HG03439 (cell line): ENCODE results near the gene TRIM2.

ENCODE experiments used
- ATAC-seq: cut with Tn5 transposase; IDR thresholded peaks from one replicate; pipeline ENCODE4 v1.9.1; 2021; ENCODE audit warnings: mild to moderate bottlenecking, moderate library complexity; ENCODE audit not compliant: unreplicated experiment

Gene TRIM2

DNA sequence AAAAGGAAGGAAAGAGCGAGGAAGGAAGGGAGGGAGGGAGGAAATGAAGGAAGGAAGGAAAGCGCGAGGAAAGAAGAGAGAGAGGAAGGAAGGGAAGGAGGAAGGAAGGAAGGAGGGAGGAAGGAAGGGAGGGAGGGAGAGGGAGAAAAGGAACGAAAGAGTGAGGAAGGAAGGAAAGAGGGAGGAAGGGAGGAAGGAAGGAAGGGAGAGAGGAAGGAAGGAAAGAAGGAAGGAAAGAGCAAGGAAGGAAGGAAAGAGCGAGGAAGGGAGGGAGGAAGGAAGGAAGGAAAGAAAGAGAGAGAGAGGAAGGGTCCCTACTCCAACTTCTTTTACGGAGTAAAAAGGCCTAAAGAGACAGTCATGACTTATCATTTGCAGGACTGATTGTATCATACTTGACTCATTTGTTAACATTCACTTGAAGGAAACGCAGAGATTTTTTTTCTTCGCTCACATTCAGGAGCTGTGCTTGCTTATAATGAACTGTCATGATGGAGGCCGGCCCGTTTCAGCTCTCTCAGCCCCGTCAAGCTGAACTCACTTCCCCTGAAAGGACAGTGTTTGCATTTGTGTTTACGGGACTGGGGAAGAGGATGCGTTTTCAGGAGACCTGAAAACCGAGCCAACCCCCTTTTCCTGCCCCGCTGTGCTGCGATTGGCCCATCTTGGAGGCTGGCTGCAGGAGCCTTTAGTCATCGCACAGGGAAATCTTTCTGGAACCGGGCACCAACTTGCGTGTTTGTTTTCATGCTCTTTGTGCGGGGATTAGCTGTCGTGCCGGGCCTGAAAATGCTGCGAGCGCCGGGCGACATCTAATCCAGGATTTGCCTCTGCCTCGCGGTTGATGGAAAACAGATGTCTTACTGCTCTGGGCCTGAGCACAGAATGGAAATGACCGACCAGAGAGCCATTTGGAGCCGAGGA, 17.8 kb downstream of the TRIM2 start:
- ATAC-seq = peak; percentile 36

DNA sequence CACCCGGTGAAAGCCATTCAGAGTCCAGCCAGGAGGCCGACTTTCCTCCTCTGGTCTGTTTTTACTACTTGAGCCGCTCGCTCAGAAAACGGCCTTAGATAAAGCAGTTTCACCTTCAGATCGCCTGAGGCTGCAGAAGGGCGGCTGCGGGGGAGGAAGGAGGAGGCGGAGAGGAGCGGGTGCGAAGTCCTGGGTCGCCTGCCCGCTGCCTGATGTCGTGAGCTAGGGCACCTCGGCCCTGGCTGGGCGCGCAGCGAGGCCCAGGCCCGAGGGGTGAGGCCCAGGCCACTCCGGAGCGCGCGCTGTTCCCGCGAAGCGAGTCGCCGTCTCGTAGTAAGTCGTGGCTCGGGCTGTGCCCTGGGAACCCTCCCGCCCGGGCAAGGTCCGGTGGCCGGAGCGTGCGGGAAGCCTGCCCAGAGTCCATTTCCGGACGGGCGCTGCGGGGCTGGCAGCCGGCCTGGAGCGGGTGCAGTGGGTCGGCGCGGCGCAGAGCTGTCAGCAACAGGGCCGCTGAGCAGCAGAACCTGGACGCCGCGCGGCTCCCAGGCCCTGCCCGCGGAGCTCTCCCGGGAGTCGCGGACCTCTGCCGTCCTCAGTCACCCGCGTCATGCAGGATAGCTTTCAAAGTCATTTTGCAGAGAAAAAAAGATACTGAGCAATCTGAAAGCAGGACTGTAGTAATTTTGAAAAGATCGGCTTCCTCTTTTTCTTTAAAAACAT, 18.6 kb downstream of the TRIM2 start:
- peak; percentile 62 for ATAC-seq

DNA sequence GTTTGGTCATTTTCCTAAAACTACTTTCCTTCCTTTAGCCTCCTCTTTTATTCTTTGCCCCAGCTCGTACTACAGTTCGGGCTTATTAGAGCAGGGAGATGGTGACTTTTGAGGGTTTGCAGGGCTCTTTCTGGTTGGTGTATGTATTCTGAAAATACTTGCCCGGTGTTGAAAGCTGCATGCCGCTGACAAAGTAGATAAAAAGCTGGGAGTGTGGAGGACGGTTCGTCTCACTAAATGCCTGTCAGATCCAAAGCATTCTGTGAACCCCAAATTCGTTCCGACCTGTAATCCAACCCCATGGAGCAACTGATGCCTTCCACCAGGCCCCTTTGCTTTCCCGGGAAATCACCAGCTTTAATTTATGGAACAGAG, 19.2 kb downstream of the TRIM2 start:
- ATAC-seq = no peak

DNA sequence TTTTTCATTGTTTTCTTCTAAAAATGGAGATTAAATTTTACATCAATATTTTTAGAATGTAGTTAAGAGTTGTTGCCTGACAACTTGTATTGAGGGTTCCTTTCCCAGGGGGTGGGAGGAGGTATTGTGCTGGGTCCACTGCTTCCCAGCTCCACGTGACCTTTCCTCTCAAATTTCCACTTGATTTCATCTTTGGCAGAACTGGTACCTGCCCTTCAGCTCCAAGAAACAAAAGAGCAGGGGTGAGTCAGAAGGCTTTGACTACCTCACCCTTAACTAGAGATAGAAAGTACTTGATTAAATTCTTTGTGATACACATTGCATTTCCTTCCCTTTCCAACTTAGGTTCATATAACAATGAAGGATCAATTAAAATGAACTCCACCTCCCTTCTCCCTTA, 19.7 kb downstream of the TRIM2 start:
- ATAC-seq = no peak

DNA sequence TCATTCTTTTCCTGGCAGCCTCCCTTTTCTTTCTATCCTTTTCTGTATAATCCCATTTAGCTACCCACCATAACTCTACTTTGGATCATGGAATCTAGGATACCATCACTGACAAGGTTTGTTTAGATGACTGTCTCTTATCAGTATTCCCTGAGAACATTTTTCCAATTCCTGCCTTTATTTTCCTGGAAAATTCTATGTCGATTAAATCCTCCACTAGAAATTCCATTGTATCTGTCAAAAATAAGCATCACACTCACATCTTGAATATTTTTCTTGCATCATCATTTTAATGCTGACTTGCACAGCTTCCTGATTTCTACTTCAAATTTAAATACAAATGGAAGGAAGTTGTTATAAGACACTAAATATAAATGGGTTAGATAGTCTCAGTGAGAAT, 20.2 kb downstream of the TRIM2 start:
- no peak for ATAC-seq

DNA sequence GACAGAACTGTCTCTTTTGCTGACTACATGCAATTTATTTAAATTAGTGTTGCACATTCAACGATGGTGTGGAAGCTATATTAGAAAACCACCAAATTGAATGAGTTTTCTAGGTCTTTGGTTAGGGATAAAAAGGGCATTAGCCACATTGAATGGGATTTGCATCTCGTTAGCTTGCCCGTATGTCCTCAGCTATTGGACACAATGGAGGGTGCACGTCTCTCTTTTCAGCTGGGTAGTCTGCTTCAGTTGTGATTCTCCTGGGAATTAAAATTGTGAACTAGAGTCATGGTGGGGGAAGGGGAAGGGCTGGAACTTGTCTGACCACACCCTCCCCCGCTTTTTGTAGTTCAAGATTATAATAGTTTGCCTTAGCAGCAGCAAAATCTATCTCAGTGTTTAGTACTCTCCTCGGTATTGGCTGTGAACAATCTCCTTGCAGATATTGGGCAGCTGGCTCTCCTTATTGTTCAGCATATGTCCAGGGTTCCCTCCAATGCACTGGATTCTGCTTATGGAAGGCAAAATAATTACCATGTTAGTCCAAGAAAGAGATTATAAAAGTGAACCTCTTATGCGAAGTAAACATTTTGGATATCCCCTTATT, 23.3 kb downstream of the TRIM2 start:
- ATAC-seq = no peak

DNA sequence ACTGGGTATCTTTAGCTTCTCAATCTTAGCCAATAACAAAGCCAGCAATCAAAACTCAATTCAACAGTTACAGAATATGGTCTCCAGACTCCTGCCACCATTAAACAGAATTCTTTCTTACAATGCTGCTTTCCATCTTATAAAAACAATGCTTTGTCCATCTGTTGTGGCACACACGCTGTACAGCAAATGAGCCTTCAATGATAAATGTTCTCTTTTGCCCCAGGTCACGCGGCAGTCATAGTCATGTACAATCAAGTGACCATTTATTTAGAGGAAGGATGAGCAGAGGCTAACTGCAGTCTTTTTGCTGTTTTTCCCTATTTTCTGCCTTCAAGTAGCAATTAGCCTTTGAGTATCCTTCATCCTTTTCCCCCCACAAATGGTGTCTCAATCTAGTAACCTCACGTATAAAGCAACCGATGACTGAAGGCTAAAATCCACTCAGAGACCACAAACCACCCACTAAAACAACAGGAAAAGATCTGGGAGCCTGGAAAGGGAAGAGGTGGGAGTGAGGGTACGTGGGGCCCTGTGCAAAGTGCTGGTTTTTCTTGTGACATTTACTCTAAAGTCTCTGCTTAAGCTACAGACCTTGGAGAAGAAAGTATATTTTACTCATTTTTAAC, 24.4 kb downstream of the TRIM2 start:
- no peak for ATAC-seq

DNA sequence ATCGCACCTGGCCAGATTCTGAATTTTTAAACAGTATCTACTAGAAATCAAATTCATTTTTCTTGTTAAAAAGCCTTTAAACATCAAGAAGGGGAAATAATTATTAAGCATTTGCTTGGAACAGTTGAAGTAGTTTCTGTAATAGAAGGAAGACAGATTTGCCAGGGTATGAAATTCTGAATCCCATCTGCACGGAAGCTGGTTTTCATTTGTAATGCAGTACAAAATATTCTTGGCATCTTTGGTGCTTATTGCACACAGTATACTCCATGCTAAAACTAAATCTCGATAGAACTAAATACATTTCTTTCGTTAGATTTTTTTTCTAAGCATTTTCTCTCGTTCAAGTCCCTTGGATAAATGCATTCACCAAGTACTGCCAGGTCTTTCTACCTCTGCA, 25.3 kb downstream of the TRIM2 start:
- no peak for ATAC-seq

DNA sequence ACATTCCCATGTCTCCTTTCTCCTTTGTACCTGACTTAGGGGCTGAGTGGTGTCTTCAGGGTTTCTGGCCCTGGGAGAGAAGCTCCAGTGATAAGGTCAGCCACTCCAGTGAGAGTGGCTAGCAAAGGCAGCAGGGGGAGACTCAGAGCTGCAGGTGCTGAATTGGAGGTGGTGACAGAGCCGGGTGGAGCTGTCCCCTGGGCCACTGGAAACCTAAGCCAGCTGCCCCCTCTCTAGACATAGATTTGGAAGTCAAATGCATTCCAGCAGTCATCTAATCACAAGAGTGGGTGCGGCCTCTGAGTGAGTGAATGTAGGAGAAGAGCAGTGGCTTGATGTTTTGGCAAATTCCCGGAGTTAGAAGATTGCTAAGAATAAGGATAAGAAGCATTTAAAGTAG, 28.5 kb downstream of the TRIM2 start:
- ATAC-seq = no peak

DNA sequence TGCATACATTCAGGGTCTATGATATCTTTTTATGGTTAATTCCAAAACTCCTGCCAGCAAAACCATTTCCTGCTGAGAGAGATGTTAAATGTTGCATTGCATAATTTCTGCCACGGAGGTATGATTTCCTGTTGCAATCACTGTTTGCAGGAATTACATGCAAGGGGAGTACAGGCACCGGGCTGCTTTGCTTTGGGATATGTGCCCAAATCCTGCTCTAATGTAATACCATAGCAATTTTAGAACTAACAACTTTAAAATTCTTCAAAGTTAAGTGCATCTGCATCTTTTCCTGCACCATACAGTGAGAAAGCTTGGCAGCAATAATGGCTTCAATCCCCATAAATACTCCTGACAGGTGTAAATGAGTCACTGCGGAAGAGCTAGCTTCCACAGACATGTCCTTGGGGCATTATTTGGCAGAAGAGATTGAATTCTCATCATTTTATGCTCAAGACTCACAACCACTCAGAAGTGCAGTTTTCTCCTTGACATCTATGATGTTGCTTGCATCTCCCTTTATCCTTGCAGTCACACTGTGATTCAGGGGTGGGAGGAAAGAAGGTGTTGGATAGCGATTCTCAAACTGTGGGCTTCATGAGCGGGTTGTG, 29.6 kb downstream of the TRIM2 start:
- no peak for ATAC-seq

DNA sequence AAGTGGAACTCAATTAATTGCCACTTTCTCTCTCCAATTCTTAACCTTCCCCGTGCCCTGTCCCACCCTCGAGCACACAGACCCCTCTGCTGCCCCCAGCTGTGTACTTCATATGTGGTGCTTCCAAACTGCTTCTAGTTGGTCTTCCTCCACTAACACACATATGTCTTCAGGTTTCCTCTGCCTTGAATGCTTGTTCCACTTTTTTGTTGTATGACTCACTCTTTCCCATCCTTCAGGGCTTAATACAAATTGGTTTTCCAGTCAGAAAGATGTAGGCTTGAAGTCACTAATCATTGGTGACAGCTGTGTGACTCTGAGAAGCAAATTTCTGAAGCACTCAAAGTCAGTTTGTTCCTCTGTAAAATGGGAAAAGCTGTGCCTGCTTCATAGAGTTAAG, 30.6 kb downstream of the TRIM2 start:
- ATAC-seq = no peak

DNA sequence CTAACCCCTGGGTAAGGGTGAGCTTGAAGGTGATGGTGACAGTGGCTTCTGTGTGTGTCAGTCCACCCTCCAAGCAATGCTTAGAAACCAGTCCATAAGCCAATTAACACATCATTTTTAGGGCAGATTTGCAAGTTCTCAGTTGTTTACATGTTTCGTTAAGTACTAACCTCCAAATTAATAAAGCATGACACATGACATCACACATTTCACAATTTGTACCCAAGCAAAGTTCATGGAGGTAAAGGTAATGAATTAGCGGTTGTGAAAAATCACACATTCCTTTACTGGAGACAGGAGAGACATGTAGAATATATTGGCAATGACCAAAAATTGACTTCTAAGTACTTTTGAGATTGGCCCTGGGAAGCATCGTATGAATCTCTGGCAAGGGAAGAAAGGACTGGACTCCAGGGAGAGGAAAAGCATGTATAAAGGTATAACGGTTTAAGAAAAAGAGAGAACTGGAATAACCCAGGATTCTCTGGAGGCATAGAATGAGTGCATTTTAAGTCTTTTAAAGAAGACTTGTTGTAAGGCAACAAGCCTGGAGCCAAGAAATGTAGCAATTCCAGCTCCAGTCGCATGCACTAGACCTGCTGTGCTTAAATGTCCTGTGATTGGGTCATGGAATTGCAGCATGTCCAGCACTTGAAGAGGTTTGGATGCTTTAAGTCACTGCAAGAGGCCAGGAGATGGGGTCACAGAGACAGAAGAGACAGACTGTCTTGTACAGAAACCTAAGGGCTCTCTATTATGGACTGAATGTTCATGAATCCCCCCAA, 34.1 kb downstream of the TRIM2 start:
- no peak for ATAC-seq

DNA sequence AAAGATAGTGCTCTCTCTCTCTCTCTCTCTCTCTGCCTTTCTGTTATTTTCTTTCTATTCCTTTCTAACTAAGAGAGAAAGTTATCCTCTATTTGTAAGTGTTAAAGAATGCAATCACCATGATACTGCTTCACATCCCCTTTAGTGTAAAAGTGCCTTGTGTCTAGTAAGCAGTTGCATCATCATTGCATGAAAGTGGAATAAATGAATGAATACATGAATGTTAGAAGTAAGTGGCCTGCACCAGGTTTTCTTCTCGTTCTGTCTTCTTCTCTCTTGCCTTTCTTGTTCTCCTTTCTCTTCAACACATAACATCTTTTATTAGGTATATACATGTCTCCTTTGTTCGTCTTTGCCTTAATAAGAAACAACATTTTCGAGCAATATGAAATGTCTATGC, 35.2 kb downstream of the TRIM2 start:
- ATAC-seq = no peak

DNA sequence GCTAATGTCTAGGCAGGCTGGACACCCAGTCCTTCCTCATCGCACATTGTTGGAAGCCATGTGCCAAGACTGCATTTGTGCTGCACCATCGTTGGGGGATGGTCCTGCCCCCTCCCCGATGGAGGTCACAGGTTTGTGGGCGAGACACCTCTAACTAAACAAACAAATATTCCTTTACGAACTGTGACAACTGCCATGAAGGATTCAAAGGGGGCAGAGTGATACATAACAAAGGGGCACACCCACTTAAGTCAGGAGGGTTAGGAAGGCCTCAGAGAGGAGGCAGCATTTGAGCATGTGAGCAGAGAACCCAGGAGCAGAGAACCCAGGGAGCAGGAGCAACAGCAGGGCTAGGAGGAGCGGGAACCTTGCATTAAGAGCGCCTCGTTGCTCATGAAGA, 37.1 kb downstream of the TRIM2 start:
- no peak for ATAC-seq

DNA sequence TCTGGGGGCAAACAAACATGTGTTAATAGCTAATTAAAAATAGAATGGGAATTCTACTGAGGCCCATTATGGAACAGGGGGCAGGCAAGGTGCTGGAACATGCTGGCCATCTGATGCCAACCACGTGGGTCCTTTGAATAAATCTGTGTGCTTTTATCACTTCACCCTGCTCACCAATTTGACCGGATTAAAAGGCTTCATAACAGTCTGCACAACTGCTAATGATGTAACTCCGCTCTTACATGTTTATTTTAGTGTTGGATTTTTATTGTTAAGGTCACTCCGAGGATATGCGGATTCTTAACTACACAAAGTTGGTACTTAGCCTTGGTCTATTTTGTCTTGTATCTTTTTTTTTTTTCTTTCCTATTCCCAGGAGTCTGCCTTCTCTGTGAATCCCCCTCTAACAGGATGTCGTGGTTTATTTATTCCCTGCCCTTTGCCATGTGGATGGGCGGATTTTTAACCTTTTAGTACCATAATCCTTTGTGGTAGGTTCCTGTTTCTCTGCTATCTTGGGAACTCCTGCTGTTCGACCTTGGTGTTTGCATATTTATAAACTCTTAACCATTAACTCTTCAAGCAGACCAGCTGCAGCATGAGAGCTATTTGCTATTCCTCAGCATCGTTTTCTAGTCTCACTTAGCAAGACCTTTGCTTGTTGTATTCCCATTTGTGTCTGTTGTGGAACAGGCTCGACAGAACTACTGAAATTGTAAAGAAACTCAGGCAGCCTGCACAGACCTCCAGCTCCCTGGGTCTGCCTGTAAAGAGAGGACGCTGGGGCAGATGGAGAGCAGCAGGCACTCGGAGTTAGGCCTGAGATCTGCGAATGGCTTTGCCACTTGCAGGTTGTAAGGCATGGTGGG, 38.0 kb downstream of the TRIM2 start:
- no peak for ATAC-seq

DNA sequence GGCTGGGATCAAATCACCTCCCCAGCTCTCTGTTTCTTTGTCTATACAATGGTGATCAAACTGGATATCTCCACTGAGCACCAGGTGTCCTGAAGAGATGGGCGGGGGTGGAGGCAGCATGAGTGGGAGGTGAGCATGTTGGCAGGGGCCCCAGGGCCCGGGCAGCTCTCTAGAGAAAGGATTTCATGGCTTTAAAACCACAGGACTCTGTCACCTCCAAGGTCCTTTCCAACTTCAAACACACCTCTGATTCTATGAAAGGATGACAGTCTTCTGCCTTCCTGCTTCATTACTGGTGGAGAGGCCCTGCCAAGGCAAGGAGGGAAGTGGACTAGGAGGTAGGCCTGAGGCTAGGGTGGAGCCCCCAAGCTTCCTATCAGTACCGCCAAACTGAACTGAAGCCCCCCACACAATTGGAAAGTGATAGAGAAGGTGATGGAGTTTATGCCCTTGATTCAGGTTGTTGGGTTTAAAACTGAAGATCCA, 38.6 kb downstream of the TRIM2 start:
- no peak for ATAC-seq

DNA sequence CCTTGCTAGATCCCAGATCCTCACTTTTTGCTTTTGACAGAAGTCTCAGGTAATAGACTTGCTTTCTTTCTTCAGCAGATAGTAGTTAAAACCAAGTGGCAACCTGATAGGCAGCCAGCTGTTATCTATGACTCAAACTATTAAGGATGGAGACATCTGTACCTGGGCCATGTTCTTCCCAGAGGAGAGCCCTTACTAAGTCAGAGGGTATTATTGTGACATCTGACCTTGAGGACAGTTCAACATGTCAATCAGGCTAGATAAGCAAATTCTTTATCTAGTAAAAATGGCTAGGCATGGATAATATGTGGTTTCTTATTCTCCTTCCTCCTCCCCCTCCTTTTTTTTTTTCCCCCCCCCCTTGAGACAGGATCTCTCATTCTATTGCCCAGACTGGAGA, 39.2 kb downstream of the TRIM2 start:
- ATAC-seq = no peak

DNA sequence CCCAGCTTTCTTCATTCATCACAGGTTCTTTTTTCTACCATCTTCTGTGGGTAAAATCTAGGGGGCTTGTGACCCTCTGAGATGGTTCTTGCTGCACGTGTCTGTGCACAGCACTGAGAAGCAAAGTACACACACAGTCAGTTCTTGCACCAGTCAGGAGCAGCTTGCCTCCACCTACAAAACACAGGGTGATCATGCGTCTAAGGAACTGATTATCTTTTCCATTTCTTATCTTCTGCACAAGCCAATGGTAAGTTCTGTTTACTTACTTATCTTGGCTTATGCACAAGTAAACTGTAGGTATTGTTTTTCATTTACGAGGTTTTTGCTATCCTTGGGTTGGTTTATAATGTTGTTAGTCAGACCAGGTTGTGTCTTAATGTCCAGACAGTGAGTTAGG, 40.7 kb downstream of the TRIM2 start:
- no peak for ATAC-seq

DNA sequence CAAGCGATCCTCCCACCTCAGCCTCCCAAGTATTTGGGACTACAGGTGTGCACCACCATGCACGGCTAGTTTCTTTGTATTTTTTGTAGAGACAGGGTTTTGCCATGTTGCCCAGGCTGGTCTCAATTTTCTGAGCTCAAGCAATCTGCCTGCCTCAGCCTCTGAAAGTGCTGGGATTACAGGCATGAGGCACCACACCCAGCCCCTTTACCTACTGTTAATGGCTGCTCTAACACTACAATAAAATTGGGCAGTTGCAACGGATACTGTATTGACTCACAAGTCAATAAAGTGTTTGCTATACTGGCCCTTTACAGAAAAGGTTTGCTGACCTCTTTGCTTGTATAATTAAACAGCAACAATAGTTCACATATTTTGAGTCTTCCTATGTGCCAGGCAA, 41.5 kb downstream of the TRIM2 start:
- ATAC-seq = no peak
